Epithelial cell of esophagus (primary cell): ENCODE results near the gene EXD3.
"Not testable (repeated sequence)": the region's sequence is repeated elsewhere in the genome, so short reads cannot be mapped to it uniquely, and the experiment has no call there.

ENCODE experiments used
- DNase-seq: peaks from one replicate; pipeline ENCODE4 v3.0.0; 2010; ENCODE audit warnings: low read depth
- H3K4me3 ChIP-seq: 2 replicates; pipeline ENCODE4 v1.5.1; 2011; ENCODE audit warnings: mild to moderate bottlenecking, low read length, control low read depth
- TF ChIP-seq, protein P1 (sequence below): IDR thresholded peaks from 2 replicates; pipeline ENCODE4 v1.5.1; 2011; ENCODE audit warnings: low read depth, mild to moderate bottlenecking, low read length, control low read depth, inconsistent platforms; ENCODE audit not compliant: insufficient read depth; ENCODE audit errors: missing control alignments

Gene EXD3

DNA sequence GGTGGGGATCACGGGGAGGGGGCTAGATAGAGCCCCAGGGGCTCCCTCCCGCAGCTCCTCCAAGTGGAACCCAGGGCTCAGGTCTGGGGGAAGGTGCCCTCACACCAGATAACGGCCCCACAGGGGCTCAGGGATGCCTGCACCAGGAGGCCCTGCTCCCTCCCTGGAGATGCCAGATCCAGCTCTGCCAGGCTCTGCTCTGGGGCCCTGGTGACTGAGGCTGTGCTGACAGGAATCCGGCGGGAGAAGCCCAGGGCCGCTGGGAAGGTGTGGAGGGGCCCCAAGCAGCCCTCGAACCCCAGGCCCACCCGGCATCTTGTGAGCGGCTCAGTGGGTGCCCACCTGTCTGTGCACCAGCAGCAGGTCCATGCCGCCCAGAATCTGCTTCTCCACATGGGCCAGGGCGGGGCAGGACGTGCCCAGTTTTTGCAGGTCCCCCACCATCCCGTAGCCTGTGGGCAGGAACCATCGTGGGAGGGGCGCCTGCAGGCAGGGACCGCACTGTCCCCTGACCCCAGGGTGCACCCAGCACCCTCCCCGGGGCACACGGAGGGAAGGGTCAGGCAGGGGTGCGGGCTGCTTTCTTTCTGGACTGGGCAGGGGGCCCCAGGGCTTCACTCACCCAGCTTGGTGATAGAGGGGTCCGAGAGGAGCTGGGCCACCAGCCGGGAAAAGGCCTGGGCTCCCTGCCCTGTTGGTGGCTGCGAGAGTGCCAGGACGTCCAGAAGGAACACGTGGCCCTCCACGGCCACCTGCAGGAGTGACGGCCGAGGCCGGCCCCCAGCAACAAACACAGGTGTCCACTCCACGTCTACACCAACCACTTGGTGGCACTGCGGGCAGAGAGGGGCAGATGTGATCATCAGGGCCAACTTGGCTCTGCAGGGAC is 72.0 kb downstream of the EXD3 start:
- DNase-seq = no peak
- no peak overlapping the region for H3K4me3 ChIP-seq
- TF ChIP-seq, protein P1, sequence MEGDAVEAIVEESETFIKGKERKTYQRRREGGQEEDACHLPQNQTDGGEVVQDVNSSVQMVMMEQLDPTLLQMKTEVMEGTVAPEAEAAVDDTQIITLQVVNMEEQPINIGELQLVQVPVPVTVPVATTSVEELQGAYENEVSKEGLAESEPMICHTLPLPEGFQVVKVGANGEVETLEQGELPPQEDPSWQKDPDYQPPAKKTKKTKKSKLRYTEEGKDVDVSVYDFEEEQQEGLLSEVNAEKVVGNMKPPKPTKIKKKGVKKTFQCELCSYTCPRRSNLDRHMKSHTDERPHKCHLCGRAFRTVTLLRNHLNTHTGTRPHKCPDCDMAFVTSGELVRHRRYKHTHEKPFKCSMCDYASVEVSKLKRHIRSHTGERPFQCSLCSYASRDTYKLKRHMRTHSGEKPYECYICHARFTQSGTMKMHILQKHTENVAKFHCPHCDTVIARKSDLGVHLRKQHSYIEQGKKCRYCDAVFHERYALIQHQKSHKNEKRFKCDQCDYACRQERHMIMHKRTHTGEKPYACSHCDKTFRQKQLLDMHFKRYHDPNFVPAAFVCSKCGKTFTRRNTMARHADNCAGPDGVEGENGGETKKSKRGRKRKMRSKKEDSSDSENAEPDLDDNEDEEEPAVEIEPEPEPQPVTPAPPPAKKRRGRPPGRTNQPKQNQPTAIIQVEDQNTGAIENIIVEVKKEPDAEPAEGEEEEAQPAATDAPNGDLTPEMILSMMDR = no peak

DNA sequence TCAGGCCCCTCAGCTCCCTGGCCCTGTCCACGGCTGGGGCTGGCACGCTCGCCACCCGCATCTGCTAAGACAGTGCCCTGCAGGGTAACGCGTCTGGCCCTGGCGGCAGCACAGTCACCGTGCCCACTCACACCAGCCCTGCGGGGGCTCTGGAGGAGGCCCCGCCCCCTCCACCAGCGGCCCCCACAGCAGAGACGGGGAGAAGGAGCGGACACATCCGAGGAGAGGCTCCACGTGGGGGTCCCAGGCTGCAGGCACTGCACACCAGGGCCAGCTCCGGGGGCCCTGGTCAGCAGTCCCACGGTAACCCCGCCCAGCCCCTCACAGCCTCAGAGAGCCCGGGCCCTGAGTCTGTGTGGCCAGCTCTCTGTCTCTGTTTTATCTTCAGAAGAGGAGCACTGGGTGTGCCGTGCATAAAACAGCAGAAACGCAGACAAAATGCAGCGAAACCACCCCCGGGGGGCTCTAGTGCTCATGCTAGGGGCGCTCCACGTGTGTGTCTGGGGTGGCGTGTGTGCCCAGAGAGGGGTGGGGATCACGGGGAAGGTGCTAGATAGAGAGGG is 73.4 kb downstream of the EXD3 start:
- DNase-seq = no peak
- H3K4me3 ChIP-seq = no peak overlapping the region
- TF ChIP-seq, protein P1 = no peak

DNA sequence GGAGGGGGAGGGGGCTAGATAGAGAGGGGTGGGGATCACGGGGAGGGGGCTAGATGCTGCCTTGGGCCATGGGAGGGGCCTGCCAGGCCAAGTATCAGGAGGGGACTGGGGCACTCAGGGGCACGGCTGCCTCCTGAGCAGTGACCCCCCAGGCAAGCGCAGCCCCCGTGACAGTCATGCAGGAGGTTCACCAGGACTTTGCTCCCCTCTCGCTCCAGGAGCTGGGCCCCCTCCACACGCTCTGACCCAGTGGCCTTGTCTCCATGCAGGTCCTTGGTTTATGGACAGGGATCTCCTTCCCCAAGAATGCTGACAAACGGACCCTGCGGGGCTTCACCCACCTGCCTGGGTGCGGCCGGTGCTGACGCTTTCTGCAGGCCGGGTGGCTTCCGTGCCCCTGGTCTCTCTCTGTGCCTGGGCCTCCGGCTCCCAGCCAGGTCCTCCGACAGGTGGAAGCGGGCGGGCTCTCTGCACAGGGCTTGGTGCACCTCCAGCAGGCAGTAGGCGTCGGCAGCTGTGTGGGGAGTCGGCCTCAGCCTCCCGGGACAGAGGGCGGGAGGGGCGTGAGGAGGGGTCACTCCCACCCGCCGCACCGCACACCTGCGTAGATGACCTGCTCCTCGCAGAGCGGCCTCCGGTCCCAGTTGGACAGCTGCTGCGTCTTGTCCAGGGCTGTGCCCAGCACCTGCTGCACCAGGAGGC is 74.0 kb downstream of the EXD3 start:
- TF ChIP-seq, protein P1 = no peak
- H3K4me3 ChIP-seq = no peak overlapping the region
- DNase-seq = no peak

DNA sequence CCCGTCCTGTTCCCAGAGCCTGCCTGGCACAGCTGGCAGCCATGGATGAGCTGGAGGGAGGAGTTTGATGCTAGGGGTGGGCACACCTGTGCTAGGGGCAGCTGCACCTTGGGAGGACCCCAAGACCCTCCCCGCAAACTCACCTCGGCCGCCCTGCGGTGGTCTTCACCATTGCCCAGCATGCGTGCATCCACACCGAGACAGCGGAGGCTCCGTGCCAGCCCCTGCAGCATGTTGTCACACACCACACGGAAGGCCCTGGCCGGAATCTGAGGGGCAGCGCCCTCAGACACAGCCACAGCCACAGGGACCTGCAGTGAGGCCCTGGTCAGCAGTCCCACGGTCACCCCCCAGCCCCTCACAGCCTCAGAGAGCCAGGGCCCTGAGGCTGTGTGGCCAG is 75.0 kb downstream of the EXD3 start:
- H3K4me3 ChIP-seq = no peak overlapping the region
- DNase-seq = no peak
- TF ChIP-seq, protein P1 = no peak

DNA sequence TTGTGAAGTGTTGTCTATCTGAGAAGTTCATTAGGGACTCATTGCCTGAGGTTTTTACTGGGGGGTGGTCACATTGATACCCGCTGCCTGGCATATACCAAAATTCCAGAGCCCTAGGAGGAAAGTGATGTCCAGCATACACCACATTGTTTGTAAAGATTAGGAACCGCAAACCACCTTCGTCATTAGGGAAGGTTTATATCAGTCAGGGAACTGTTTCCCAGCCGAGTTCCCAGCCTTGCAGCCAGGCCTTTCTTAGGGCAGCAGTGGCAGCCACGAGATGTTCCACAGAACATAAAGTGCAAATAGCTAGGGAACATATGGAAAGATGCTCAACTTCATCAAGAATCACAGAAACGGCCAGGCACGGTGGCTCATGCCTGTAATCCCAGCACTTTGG is 80.5 kb downstream of the EXD3 start:
- no peak overlapping the region for H3K4me3 ChIP-seq
- TF ChIP-seq, protein P1 = no peak
- DNase-seq = no peak

DNA sequence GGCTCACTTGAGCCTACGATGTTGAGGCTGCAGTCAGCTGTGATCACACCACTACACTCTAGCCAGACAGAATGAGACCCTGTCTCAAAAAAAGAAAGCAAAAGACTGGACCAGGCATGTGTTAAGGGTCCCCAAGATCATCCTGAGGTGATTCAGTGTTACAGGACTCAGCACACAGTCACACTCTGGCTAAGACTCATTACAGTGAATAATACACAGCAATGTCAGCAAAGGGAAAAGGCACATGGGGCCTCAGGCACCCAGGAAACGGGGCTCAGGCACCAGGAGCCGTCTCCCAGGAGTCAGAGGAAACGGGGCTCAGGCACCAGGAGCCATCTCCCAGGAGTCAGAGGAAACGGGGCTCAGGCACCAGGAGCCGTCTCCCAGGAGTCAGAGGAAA is 81.7 kb downstream of the EXD3 start:
- no peak overlapping the region for H3K4me3 ChIP-seq
- TF ChIP-seq, protein P1 = no peak
- no peak for DNase-seq

DNA sequence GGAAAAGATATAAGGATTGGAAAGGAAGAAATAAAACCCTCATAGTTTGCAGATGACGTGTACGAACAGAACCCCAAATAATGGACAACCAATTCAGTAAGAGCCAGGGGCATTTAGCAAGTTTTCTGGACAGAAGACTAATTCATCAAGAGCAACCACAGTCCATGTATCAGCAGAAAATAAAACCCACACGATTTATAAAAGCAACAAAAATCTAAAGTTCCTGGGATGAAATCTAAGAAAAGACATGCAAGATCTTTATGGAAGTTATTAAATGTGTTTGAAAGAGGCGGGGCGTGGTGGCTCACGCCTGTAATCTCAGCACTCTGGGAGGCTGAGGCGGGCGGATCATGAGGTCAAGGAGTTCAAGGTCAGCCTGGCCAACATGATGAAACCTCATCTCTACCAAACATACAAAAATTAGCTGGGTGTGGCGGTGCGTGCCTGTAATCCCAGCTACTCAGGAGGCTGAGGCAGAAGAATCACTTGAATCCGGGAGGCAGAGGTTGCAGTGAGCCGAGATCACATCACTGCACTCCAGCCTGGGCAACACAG is 83.0 kb downstream of the EXD3 start:
- not testable (repeated sequence) for H3K4me3 ChIP-seq, DNase-seq
